GM12875 (cell line): ENCODE results near the gene C1D.

ENCODE experiments used
- H3K4me3 ChIP-seq: one replicate; pipeline ENCODE4 v1.5.1; 2011; ENCODE audit warnings: low read depth, low read length, control low read depth
- CTCF ChIP-seq: IDR thresholded peaks from 2 replicates; pipeline ENCODE4 v1.5.1; 2011; ENCODE audit warnings: low read depth, mild to moderate bottlenecking, control low read depth, inconsistent platforms, low read length, moderate library complexity, borderline replicate concordance; ENCODE audit not compliant: insufficient read depth

Gene C1D

GRCh38 chr2:68062680-68063387 lies at the start of gene C1D:
Gene C1D (minus strand): TSS chr2:68063004. CDS start chr2:68047310, 15,694 bp downstream.
- H3K4me3 ChIP-seq = peak within 1 kb of the TSS; percentile 60
- TF ChIP-seq CTCF = no peak

- TF ChIP-seq CTCF = no peak; the same call in 1 of the 2 replicates
- no peak overlapping the region for H3K4me3 ChIP-seq
These were observed 47.3 kb upstream of the C1D start for GRCh38 chr2:68110102-68110501.

- no peak for TF ChIP-seq CTCF
- no peak overlapping the region for H3K4me3 ChIP-seq
These were observed 45.3 kb upstream of the C1D start for GRCh38 chr2:68108120-68108519.

- TF ChIP-seq CTCF = no peak
- H3K4me3 ChIP-seq = no peak overlapping the region
These were observed 44.7 kb upstream of the C1D start for GRCh38 chr2:68107475-68107874.

GRCh38 chr2:68104111-68104835 lies 41.5 kb upstream of the C1D start:
- no peak for TF ChIP-seq CTCF
- H3K4me3 ChIP-seq = no peak overlapping the region

GRCh38 chr2:68103709-68104055 lies 40.9 kb upstream of the C1D start:
- TF ChIP-seq CTCF = no peak
- H3K4me3 ChIP-seq = no peak overlapping the region

- H3K4me3 ChIP-seq = no peak overlapping the region
- TF ChIP-seq CTCF = no peak
These were observed 40.4 kb upstream of the C1D start for GRCh38 chr2:68103030-68103708.
